ENCODE results near the gene VAV1. TPM values are rescaled to one million over a fixed set of nuclear protein-coding genes. Genes with fewer than 3 reads are reported as not detected.

Gene VAV1
- total RNA-seq, 1 donor from 2014 or later = not detected

DNA sequence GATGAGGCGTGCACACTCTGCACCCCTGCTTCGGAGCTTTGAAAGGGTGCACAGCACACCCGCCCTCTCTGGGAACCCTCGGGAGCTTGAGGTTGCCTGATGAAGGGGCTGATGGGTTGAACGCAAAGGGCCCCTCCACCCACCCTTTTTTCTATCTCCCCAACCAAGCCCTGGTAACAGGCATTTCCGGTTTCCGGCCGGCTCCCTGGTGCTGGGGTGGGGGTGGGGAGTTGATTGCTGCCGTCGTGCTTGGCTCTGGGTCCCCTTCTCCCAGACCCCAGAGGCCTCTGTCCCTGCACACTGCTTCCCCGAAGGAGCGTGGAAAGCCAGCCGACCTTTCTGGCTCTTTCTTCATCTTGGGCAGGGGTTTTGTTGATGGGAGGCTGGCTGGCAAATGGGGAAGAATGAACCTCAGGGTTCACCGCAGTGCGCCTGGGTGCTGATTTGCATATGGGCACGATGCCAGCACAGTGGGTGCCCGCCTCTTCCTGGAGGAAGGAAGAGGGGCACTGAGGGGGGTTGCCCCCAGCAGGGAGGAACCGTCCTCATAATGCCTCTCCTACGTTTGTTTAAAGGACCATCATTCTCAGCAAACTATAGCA lies 29.1 kb downstream of the VAV1 start:
- Mint-ChIP-seq H3K4me1 (ENCODE audit: low read depth, unreplicated experiment) (no peaks in the 10 kb centered on the region), H3K4me3 (ENCODE audit: unreplicated experiment) (no peak overlapping the region), H3K9me3 (ENCODE audit: unreplicated experiment) (peaks cover 5% of the 10 kb centered on the region), H3K36me3 (ENCODE audit: unreplicated experiment) (no peaks in the 10 kb centered on the region), H3K27ac (ENCODE audit: unreplicated experiment) (no peak overlapping the region), H3K27me3 (ENCODE audit: unreplicated experiment) (no peaks in the 10 kb centered on the region)
- no peak for DNase-seq
- TF ChIP-seq, protein P1, sequence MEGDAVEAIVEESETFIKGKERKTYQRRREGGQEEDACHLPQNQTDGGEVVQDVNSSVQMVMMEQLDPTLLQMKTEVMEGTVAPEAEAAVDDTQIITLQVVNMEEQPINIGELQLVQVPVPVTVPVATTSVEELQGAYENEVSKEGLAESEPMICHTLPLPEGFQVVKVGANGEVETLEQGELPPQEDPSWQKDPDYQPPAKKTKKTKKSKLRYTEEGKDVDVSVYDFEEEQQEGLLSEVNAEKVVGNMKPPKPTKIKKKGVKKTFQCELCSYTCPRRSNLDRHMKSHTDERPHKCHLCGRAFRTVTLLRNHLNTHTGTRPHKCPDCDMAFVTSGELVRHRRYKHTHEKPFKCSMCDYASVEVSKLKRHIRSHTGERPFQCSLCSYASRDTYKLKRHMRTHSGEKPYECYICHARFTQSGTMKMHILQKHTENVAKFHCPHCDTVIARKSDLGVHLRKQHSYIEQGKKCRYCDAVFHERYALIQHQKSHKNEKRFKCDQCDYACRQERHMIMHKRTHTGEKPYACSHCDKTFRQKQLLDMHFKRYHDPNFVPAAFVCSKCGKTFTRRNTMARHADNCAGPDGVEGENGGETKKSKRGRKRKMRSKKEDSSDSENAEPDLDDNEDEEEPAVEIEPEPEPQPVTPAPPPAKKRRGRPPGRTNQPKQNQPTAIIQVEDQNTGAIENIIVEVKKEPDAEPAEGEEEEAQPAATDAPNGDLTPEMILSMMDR (IDR thresholded peaks at IDR 0.05; ENCODE audit: partially characterized antibody, unreplicated experiment) = no peak

DNA sequence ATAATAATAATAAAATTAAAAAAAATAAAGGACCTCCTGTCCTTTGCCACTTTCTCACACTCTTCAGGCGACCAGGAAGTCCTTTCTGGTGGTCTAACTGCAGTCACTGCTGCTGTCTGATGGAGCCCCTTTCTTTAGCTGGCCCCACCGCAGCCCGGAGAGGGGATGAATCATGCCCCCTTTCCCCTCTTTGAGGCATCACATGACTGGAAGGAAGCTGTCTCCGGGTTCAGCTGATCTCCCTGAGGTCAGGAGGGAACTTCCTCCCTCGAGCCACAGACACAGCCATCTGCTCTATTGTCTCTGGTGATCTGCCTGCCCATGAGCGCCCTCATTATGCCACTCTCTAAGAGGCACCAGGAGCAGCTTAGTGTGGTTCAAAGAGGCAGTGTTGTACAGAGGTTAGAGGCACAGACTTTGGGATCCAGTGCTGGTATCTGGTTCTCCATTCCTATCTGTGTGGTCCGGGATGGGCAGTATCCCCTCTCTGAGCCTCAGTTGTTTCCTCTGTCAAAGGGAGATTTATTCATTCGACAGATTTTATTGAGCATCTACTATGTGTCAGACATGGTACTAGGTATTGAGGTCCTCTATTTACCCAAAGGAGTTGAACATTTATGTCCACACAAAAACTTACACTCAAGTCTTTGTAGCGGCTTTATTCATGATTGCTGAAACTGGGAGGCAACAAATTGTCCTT lies 30.0 kb downstream of the VAV1 start:
- no peak for DNase-seq
- Mint-ChIP-seq H3K27me3 (ENCODE audit: unreplicated experiment) (no peaks in the 10 kb centered on the region), H3K36me3 (ENCODE audit: unreplicated experiment) (no peaks in the 10 kb centered on the region), H3K27ac (ENCODE audit: unreplicated experiment) (no peak overlapping the region), H3K4me3 (ENCODE audit: unreplicated experiment) (no peak overlapping the region), H3K9me3 (ENCODE audit: unreplicated experiment) (peaks cover 5% of the 10 kb centered on the region), H3K4me1 (ENCODE audit: low read depth, unreplicated experiment) (no peaks in the 10 kb centered on the region)
- TF ChIP-seq, protein P1 (IDR thresholded peaks at IDR 0.05; ENCODE audit: partially characterized antibody, unreplicated experiment) = no peak

DNA sequence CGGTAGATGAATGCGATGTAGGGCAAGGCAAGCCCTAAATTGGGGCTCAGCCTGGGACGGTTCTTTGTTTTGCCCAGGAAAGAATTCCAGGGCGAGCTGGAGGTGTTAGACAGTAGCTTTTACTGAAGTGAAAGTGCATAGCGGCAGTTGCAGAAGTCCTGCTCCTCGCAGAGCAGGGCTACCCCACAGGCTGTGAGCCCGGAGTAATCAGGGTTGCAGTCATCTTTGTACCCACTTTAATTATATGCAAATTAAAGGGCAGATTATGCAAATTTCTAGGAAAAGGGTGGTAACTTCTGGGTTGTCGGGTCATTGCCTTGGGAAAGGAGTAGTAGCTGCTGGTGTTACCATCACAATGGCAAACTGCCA lies 30.5 kb downstream of the VAV1 start:
- peaks cover 5% of the 10 kb centered on the region for H3K9me3 Mint-ChIP-seq (ENCODE audit: unreplicated experiment)
- H3K27ac Mint-ChIP-seq (ENCODE audit: unreplicated experiment) = no peak overlapping the region
- no peak for DNase-seq
- TF ChIP-seq, protein P1 (IDR thresholded peaks at IDR 0.05; ENCODE audit: partially characterized antibody, unreplicated experiment) = no peak
- no peaks in the 10 kb centered on the region for H3K27me3 Mint-ChIP-seq (ENCODE audit: unreplicated experiment)
- H3K4me3 Mint-ChIP-seq (ENCODE audit: unreplicated experiment) = no peak overlapping the region
- no peaks in the 10 kb centered on the region for H3K36me3 Mint-ChIP-seq (ENCODE audit: unreplicated experiment)
- no peaks in the 10 kb centered on the region for H3K4me1 Mint-ChIP-seq (ENCODE audit: low read depth, unreplicated experiment)

DNA sequence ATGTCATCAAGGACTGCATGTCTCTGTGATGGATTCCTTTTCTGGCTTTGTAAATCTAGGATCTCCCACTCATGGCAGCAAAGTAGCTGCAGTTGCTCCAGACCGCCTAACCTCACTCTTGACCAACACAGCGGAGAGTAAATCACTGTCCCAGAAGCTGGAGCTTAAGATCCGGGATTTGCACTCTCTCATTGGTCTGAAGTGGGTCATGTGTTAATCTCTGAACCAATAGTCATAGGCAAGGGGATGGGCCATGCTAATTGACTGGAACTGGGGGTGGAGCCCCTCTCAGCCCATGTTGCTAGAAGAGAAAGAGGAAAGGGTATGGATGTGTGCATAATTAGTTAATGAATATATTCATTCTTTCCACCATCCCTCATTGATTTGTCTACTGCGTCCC lies 34.0 kb downstream of the VAV1 start:
- Mint-ChIP-seq H3K9me3 (ENCODE audit: unreplicated experiment) (peaks cover 2% of the 10 kb centered on the region), H3K4me1 (ENCODE audit: low read depth, unreplicated experiment) (no peaks in the 10 kb centered on the region), H3K36me3 (ENCODE audit: unreplicated experiment) (no peaks in the 10 kb centered on the region), H3K27ac (ENCODE audit: unreplicated experiment) (no peak overlapping the region), H3K27me3 (ENCODE audit: unreplicated experiment) (no peaks in the 10 kb centered on the region), H3K4me3 (ENCODE audit: unreplicated experiment) (no peak overlapping the region)
- DNase-seq = no peak
- TF ChIP-seq, protein P1 (IDR thresholded peaks at IDR 0.05; ENCODE audit: partially characterized antibody, unreplicated experiment) = no peak

DNA sequence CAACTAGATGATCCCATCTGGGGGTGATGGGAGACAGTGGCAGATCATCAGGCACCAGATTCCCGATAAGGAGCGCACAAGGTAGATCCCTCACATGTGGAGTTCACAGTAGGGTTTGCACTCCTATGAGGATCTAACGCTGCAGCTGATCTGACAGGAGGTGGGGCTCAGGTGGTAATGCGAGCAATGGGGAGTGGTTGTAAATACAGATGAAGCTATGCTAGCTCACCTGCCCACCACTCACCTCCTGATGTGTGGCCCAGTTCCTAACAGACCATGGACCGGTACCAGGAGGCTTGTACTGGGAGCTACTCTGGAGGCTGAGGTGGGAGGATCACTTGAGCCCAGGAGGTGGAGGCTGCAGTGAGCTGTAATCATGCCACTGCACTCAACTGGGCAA lies 34.8 kb downstream of the VAV1 start:
- DNase-seq = no peak
- Mint-ChIP-seq H3K27me3 (ENCODE audit: unreplicated experiment) (no peaks in the 10 kb centered on the region), H3K4me1 (ENCODE audit: low read depth, unreplicated experiment) (no peaks in the 10 kb centered on the region), H3K9me3 (ENCODE audit: unreplicated experiment) (peaks cover 2% of the 10 kb centered on the region), H3K4me3 (ENCODE audit: unreplicated experiment) (no peak overlapping the region), H3K27ac (ENCODE audit: unreplicated experiment) (no peak overlapping the region), H3K36me3 (ENCODE audit: unreplicated experiment) (no peaks in the 10 kb centered on the region)
- TF ChIP-seq, protein P1 (IDR thresholded peaks at IDR 0.05; ENCODE audit: partially characterized antibody, unreplicated experiment) = no peak
